GM23338 (cell line): ENCODE results near the gene WDR62. TPM values are rescaled to one million over a fixed set of nuclear protein-coding genes. Genes with fewer than 3 reads are reported as not detected.

ENCODE experiments used
- ATAC-seq: fragments of 200-7000 bp; cut with Tn5 transposase; 3 replicates; pipeline ENCODE4 v1.9.1; 2020
- DNase-seq: peaks from one replicate; pipeline ENCODE4 v3.0.0-alpha.2; 2015; ENCODE audit warnings: low spot score
- H2AFZ ChIP-seq: fragments of 200-600 bp; sonication (generic); 2 replicates; pipeline ENCODE4 v1.8.0; 2016; ENCODE audit warnings: antibody characterized with exemption, mild to moderate bottlenecking, moderate library complexity
- H3F3A ChIP-seq: fragments of 200-600 bp; sonication (generic); replicated peaks from 2 replicates; pipeline ENCODE4 v1.8.0; 2017; ENCODE audit warnings: antibody characterized with exemption, mixed run types, low read depth
- H3K27ac ChIP-seq: fragments of 200-600 bp; sonication (generic); 2 replicates; pipeline ENCODE4 v1.6.1; 2016; ENCODE audit warnings: low read depth
- H3K27me3 ChIP-seq: fragments of 200-600 bp; sonication (generic); 2 replicates; pipeline ENCODE4 v1.8.0; 2016; ENCODE audit warnings: mild to moderate bottlenecking, mixed run types, moderate library complexity; ENCODE audit not compliant: insufficient read depth
- H3K36me3 ChIP-seq: fragments of 200-600 bp; sonication (generic); 2 replicates; pipeline ENCODE4 v1.8.0; 2016; ENCODE audit warnings: mild to moderate bottlenecking; ENCODE audit not compliant: insufficient read depth
- H3K4me1 ChIP-seq: fragments of 200-600 bp; sonication (generic); 2 replicates; pipeline ENCODE4 v1.8.0; 2016; ENCODE audit warnings: mild to moderate bottlenecking, moderate library complexity; ENCODE audit not compliant: insufficient read depth
- H3K4me2 ChIP-seq: fragments of 200-600 bp; sonication (generic); 2 replicates; pipeline ENCODE4 v1.7.1; 2017; ENCODE audit warnings: mixed run types
- H3K4me3 ChIP-seq: fragments of 200-600 bp; sonication (generic); 2 replicates; pipeline ENCODE4 v1.6.1; 2016; ENCODE audit warnings: mixed run types
- H3K79me2 ChIP-seq: fragments of 200-600 bp; sonication (generic); replicated peaks from 2 replicates; pipeline ENCODE4 v1.8.0; 2017; ENCODE audit warnings: mild to moderate bottlenecking; ENCODE audit not compliant: insufficient read depth
- H3K9me2 ChIP-seq: fragments of 200-600 bp; sonication (generic); 2 replicates; pipeline ENCODE4 v1.8.0; 2017; ENCODE audit not compliant: insufficient read depth
- H4K20me1 ChIP-seq: fragments of 200-600 bp; sonication (generic); replicated peaks from 2 replicates; pipeline ENCODE4 v1.8.0; 2017; ENCODE audit warnings: mild to moderate bottlenecking; ENCODE audit not compliant: insufficient read depth
- H3K27ac Mint-ChIP-seq: 2 replicates; pipeline ENCODE4 v1.8.0; 2020; ENCODE audit warnings: inconsistent platforms, mild to moderate bottlenecking, moderate library complexity, mixed read lengths
- H3K27me3 Mint-ChIP-seq: 3 replicates; pipeline ENCODE4 v1.8.0; 2022; ENCODE audit warnings: low read depth, mild to moderate bottlenecking, moderate library complexity, mixed read lengths, inconsistent platforms; ENCODE audit not compliant: insufficient read depth, poor library complexity
- H3K36me3 Mint-ChIP-seq: 3 replicates; pipeline ENCODE4 v1.8.0; 2021; ENCODE audit warnings: low read depth, mild to moderate bottlenecking, inconsistent platforms, moderate library complexity, mixed read lengths
- H3K4me1 Mint-ChIP-seq: 3 replicates; pipeline ENCODE4 v1.8.0; 2020; ENCODE audit warnings: mild to moderate bottlenecking, inconsistent platforms, mixed read lengths
- H3K4me3 Mint-ChIP-seq: 3 replicates; pipeline ENCODE4 v1.8.0; 2021; ENCODE audit warnings: moderate library complexity, mild to moderate bottlenecking, inconsistent platforms, mixed read lengths
- H3K9me3 Mint-ChIP-seq: 3 replicates; pipeline ENCODE4 v1.8.0; 2020; ENCODE audit warnings: moderate library complexity, mild to moderate bottlenecking, inconsistent platforms, mixed read lengths
- CTCF ChIP-seq, 2 experiments: fragments of 200-600 bp in 1 of 2; sonication (generic) in 1 of 2; conservative IDR thresholded peaks; 2 replicates each; pipeline versions ENCODE4 v1.5.1 to v1.6.1; 2016 to 2017; ENCODE audit warnings: antibody characterized with exemption in 2 of 2, low read depth in 2 of 2, mild to moderate bottlenecking in 2 of 2, moderate library complexity in 1 of 2
- ETS1 ChIP-seq: IDR thresholded peaks from 2 replicates; pipeline ENCODE4 v1.6.1; 2016; ENCODE audit warnings: antibody characterized with exemption
- EZH2phosphoT487 ChIP-seq: fragments of 200-600 bp; sonication (generic); IDR thresholded peaks from one replicate; pipeline ENCODE4 v1.8.1; 2018; ENCODE audit warnings: antibody characterized with exemption; ENCODE audit not compliant: unreplicated experiment
- JUNB ChIP-seq: IDR thresholded peaks from one replicate; pipeline ENCODE4 v1.6.1; 2016; ENCODE audit warnings: antibody characterized with exemption; ENCODE audit not compliant: unreplicated experiment
- NANOG ChIP-seq: IDR thresholded peaks from 2 replicates; pipeline ENCODE4 v1.6.1; 2016; ENCODE audit warnings: antibody characterized with exemption, borderline replicate concordance
- POLR2AphosphoS5 ChIP-seq: IDR thresholded peaks from 2 replicates; pipeline ENCODE4 v1.6.1; 2016; ENCODE audit warnings: antibody characterized with exemption, low read depth
- ZNF114 ChIP-seq: fragments of 250-450 bp; sonication (Bioruptor Pico); IDR thresholded peaks from 2 replicates; pipeline ENCODE4 v1.5.0; 2020; ENCODE audit warnings: mild to moderate bottlenecking, moderate library complexity
- ZNF331 ChIP-seq: fragments of 250-450 bp; sonication (Bioruptor Pico); IDR thresholded peaks from 2 replicates; pipeline ENCODE4 v1.5.0; 2020; ENCODE audit warnings: low read depth, mild to moderate bottlenecking, moderate library complexity
- polyA plus RNA-seq: library from polyadenylated mRNA; unstranded; fragments of >200 nt; fragmentation: Nextera tagmentation; extraction: Ambion mirVana; gene quantifications from 2 replicates; pipeline ENCODE4 v1.2.1, GENCODE V29; 2016
- total RNA-seq: library from RNA; depleted of rRNA; stranded (reverse); fragments of >200 nt; shearing (Covaris generic); gene quantifications from 2 replicates; pipeline ENCODE4 v1.2.3, GENCODE V29; 2014

The WDR62 gene
- total and polyA plus RNA-seq, 2 experiments from 2014 or later = 14.1 to 45.4 TPM

DNA sequence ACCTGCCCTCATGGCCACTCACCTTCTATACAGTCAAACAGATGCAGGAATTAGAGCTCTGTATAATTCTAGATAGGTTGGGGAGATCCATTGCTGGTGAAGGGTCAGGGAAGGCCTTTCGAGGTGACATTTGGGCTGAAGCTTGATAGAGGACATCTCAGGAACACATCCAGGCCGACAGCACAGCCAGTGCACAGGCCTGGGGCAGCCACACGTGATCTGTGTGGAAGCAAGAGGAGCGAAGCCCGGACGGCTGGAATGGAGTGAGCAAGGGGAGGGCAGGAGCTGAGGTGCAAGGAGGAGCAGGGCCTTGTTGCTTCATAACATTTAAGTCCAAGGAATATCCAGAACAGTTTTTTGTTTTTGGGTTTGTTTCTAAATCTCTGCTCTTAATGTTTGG, 51.7 kb downstream of the WDR62 start (continued):
- TF ChIP-seq NANOG (no peak), ETS1 (no peak), CTCF (conservative IDR thresholded peaks at IDR 0.05; ENCODE audit: low read depth in 2 of 2) (no peak), ZNF114 (CRISPR knock-in tag) (no peak), JUNB (no peak)

GRCh38 chr19:36106991-36107390, 52.3 kb downstream of the WDR62 start:
- H3K4me2 ChIP-seq = no peak overlapping the region
- no peak overlapping the region for H2AFZ ChIP-seq
- TF ChIP-seq POLR2AphosphoS5 (no peak), JUNB (no peak), NANOG (no peak), EZH2phosphoT487 (no peak), ZNF331 (CRISPR knock-in tag) (no peak), ZNF114 (CRISPR knock-in tag) (no peak)
- Mint-ChIP-seq H3K27ac (no peak overlapping the region), H3K4me1 (peaks cover 19% of the 10 kb centered on the region), H3K4me3 (no peak overlapping the region), H3K36me3 (peaks cover 40% of the 10 kb centered on the region), H3K27me3 (peaks cover 5% of the 10 kb centered on the region), H3K9me3 (no peaks in the 10 kb centered on the region)
- H3K27me3 ChIP-seq = no peaks in the 10 kb centered on the region
- H3K4me3 ChIP-seq = no peak overlapping the region
- no peaks in the 10 kb centered on the region for H3K79me2 ChIP-seq
- peaks cover 15% of the 10 kb centered on the region for H3K4me1 ChIP-seq
- H3F3A ChIP-seq = peaks cover 9% of the 10 kb centered on the region
- H3K9me2 ChIP-seq = no peaks in the 10 kb centered on the region
- DNase-seq (no peak), ATAC-seq (no peak)
- H3K36me3 ChIP-seq = peaks cover 6% of the 10 kb centered on the region; the same call in 1 of the 2 replicates
- no peak overlapping the region for H3K27ac ChIP-seq
- peaks cover 5% of the 10 kb centered on the region; the same call in 1 of the 2 replicates for H4K20me1 ChIP-seq

- Histone ChIP-seq H3K4me1 (peaks cover 15% of the 10 kb centered on the region), H3K4me3 (no peak overlapping the region), H3K27ac (no peak overlapping the region), H3F3A (peaks cover 12% of the 10 kb centered on the region), H3K79me2 (0 out of 2 replicates have a peak, but pooled peaks cover 4% of the 10 kb centered on the region), H3K4me2 (no peak overlapping the region), H2AFZ (no peak overlapping the region), H3K9me2 (no peaks in the 10 kb centered on the region), H4K20me1 (peaks cover 6% of the 10 kb centered on the region; the same call in 1 of the 2 replicates), H3K36me3 (peaks cover 6% of the 10 kb centered on the region), H3K27me3 (no peaks in the 10 kb centered on the region)
- ATAC-seq = no peak
- TF ChIP-seq NANOG = no peak
- no peaks in the 10 kb centered on the region for H3K9me3 Mint-ChIP-seq
- DNase-seq = no peak
- no peak overlapping the region for H3K4me3 Mint-ChIP-seq
- peaks cover 41% of the 10 kb centered on the region for H3K36me3 Mint-ChIP-seq
- H3K27ac Mint-ChIP-seq = no peak overlapping the region
- H3K4me1 Mint-ChIP-seq = peaks cover 27% of the 10 kb centered on the region
- peaks cover 9% of the 10 kb centered on the region for H3K27me3 Mint-ChIP-seq
Observed at GRCh38 chr19:36108684-36109083, 54.0 kb downstream of the WDR62 start.
